Mucosa of descending colon (tissue), 3 donors: ENCODE results near the gene MYRFL. TPM values are rescaled to one million over a fixed set of nuclear protein-coding genes. Genes with fewer than 3 reads are reported as not detected.

Source experiments
- ATAC-seq: fragments of 200-7000 bp; cut with Tn5 transposase; one replicate; pipeline ENCODE4 v1.9.1; 2020; ENCODE audit warnings: mild to moderate bottlenecking, moderate library complexity
- DNase-seq, 3 donors: peaks; one replicate each; pipeline ENCODE4 v3.0.0-alpha.2; 2020
- H3K36me3 ChIP-seq: fragments of 200-600 bp; one replicate; pipeline ENCODE4 v1.8.0; 2021; ENCODE audit warnings: low read depth, mild to moderate bottlenecking
- H3K4me1 ChIP-seq: fragments of 200-600 bp; one replicate; pipeline ENCODE4 v1.8.0; 2021; ENCODE audit warnings: low read depth, mild to moderate bottlenecking
- H3K4me3 ChIP-seq: fragments of 200-600 bp; one replicate; pipeline ENCODE4 v1.8.0; 2021; ENCODE audit warnings: mild to moderate bottlenecking
- H3K9me3 ChIP-seq: fragments of 200-600 bp; one replicate; pipeline ENCODE4 v1.8.0; 2021; ENCODE audit warnings: mild to moderate bottlenecking
- intact Hi-C, 2 donors: fragments of 100-400 bp; cut with DNase I in 1 of 2; cut with micrococcal nuclease in 1 of 2; formaldehyde crosslinking; loops; one replicate each; pipeline versions ENCODE4 v1.11.0 to v1.11.1; 2022; cut with DNase I, micrococcal nuclease
- total RNA-seq, 3 donors: library from RNA; stranded (reverse); fragmentation: NEBNext Ultra II Directional in 2 of 3; extraction: Animal tissue kit (Norgen Biotek cat#: 25700) in 2 of 3; gene quantifications; one replicate each; pipeline versions ENCODE4 v1.2.1 to v1.2.4, GENCODE V29; 2021 to 2023
- TF ChIP-seq, protein P1 (sequence below): fragments of 200-600 bp; IDR thresholded peaks from one replicate; pipeline ENCODE4 v1.8.0; 2022; ENCODE audit warnings: antibody characterized with exemption, mild to moderate bottlenecking
- donor health status: DM: no; HTN: no; CAD: no; lungs with moderate emphysema.
- donor health status: DM: no; HTN: no; CAD: no.
- donor health status: DM: no; HTN: yes; CAD: no.

Gene MYRFL
- total RNA-seq, 3 donors from 2014 or later, result 0.23 to 0.58 TPM; not detected in 1

DNA sequence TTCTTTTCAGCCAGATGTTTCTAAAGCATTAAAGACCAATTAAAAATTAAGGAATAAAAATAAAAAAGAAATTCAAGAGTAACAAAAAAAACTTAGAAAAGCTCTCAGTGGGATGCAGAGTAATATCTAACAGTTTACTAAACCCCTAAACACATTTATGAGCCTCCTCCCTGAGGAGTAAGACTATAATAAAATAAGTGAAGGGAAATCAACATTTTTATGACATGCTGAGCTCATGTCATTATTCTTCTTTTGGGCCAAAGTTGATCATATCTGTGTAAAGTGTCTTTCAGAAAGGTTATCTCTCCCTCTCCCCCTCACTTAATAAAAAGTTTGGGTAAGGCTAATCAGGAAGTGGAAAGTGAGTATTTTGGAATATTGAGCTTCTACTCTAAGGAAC lies 122.1 kb downstream of the MYRFL start:
- TF ChIP-seq, protein P1, sequence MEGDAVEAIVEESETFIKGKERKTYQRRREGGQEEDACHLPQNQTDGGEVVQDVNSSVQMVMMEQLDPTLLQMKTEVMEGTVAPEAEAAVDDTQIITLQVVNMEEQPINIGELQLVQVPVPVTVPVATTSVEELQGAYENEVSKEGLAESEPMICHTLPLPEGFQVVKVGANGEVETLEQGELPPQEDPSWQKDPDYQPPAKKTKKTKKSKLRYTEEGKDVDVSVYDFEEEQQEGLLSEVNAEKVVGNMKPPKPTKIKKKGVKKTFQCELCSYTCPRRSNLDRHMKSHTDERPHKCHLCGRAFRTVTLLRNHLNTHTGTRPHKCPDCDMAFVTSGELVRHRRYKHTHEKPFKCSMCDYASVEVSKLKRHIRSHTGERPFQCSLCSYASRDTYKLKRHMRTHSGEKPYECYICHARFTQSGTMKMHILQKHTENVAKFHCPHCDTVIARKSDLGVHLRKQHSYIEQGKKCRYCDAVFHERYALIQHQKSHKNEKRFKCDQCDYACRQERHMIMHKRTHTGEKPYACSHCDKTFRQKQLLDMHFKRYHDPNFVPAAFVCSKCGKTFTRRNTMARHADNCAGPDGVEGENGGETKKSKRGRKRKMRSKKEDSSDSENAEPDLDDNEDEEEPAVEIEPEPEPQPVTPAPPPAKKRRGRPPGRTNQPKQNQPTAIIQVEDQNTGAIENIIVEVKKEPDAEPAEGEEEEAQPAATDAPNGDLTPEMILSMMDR, result no peak
- no peak for ATAC-seq
- no peak for DNase-seq
- H3K36me3 ChIP-seq, result no peaks in the 10 kb centered on the region
- H3K9me3 ChIP-seq, result no peaks in the 10 kb centered on the region
- intact Hi-C loops, result no loop called here
- no peaks in the 10 kb centered on the region for H3K4me1 ChIP-seq
- no peak overlapping the region for H3K4me3 ChIP-seq

DNA sequence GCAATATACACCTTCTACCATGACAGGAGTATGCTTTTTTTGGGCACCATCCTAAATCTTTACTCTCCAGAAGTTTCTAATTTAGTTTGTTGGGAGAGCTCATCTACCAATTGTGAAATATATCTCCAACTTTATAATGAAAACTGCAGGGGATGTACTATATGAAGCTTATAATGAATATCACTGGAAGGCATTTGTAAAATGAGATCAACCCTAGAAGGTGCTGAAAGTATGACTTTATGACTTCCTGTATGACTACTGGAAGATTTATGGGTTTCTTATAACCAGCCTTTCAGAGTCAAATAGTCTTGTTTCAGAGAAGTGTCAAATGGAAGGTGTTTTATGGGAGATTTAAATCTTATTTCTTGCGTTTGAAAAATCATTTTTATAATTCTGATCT lies 122.9 kb downstream of the MYRFL start:
- Histone ChIP-seq H3K36me3 (no peaks in the 10 kb centered on the region), H3K9me3 (no peaks in the 10 kb centered on the region), H3K4me1 (no peaks in the 10 kb centered on the region), H3K4me3 (no peak overlapping the region)
- TF ChIP-seq, protein P1, result no peak
- ATAC-seq (peak; percentile 75), DNase-seq (no peak)
- intact Hi-C loops, result no loop called here

DNA sequence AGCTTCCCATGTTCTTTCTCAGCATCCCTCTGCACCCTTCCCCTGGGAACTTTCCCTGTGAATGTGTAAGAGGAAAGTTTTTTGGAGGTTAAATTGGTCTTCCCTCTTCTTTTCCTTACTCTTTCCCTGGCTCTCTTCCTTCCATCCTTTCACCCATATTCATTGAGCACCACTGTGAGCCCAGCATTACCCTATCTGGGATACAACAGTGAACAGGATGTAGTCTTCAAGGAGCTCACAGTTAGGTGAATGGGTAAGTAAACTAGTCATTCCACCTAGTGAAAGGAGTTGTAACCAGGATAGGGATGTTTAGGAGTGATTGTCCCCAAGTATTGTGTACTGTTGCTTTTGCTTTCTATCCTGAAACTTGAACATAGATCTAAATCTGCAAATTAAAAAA lies 123.8 kb downstream of the MYRFL start:
- DNase-seq (no peak), ATAC-seq (no peak)
- no peaks in the 10 kb centered on the region for H3K4me1 ChIP-seq
- H3K9me3 ChIP-seq, result no peaks in the 10 kb centered on the region
- H3K36me3 ChIP-seq, result no peaks in the 10 kb centered on the region
- H3K4me3 ChIP-seq, result no peak overlapping the region
- intact Hi-C loops, result no loop called here
- TF ChIP-seq, protein P1, result no peak

DNA sequence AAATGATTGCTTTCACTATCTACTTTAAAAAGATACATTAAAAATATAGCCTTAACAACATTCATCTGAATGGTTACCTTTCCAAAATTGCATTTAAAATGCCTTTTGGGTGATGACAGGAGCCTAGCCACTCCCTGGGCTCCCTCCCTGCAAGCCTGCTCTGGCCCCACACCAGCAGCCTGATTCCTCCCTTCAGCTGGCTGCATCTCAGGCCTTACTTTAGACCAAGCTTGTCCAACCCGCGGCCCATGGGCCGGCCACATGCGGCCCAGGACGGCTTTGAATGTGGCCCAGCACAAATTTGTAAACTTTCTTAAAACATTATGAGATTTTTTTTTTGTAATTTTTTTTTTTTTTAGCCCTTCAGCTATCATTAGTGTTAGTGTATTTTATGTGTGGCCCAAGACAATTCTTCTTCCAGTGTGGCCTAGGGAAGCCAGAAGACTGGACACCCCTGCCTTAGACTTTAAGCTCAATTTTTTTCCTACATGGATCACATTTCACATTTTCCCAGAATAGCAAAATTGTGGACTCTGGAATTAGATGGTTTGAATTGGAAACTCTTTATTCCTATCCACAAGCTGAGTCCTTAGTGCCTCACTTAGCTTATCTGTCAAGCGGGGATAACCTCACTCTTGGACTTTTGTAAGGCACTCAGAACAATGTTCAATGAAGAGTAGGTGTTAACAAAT lies 124.4 kb downstream of the MYRFL start:
- intact Hi-C loops, result no loop called here
- ATAC-seq (no peak), DNase-seq (no peak)
- no peaks in the 10 kb centered on the region for H3K9me3 ChIP-seq
- TF ChIP-seq, protein P1, result no peak
- no peak overlapping the region for H3K4me3 ChIP-seq
- H3K4me1 ChIP-seq, result no peaks in the 10 kb centered on the region
- no peaks in the 10 kb centered on the region for H3K36me3 ChIP-seq

DNA sequence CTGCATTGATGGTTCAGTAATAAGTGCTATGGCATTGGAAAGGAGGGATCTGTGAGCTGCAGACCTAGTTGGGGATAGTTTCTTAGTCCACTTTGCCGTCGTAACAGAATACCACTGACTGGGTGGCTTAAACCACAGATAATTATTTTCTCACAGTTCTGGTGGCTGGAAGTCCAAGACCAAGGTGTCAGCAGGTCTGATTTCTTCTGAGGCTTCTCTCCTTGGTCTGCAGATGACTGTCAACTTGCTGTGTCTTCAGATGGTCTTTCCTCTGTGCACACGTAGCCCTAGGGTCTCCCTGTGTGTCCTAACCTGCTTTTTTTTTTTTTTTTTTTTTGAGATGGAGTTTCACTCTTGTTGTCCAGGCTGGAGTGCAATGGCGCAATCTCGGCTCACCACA lies 126.1 kb downstream of the MYRFL start:
- TF ChIP-seq, protein P1, result no peak
- no peak for DNase-seq
- intact Hi-C loops, result no loop called here
- ATAC-seq, result no peak
- Histone ChIP-seq H3K4me3 (no peak overlapping the region), H3K36me3 (no peaks in the 10 kb centered on the region), H3K4me1 (no peaks in the 10 kb centered on the region), H3K9me3 (no peaks in the 10 kb centered on the region)

DNA sequence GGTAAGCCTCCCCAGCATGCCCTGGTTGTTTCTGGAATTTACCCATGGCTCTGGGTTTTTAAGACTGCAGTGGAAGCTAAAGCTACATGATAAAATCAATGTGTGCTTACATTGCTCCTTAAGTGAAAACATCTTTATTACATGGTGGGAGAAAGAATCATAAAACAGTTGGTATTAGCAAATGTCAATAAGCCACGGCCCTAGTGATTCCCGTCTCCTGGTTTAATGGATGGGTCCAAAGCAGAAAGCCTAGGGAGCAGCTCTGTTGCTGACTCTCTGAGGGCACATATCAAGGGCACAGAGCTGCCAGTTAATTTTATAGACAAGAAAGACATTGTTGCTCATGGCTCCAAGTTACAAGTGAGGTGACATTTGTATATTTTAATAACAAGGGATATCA lies 127.9 kb downstream of the MYRFL start:
- no peak for DNase-seq
- intact Hi-C loops, result no loop called here
- Histone ChIP-seq H3K36me3 (no peaks in the 10 kb centered on the region), H3K4me3 (no peak overlapping the region), H3K9me3 (no peaks in the 10 kb centered on the region), H3K4me1 (no peaks in the 10 kb centered on the region)
- TF ChIP-seq, protein P1, result no peak
- ATAC-seq, result no peak
